ENCODE measurements around the gene CLDN6.

DNA sequence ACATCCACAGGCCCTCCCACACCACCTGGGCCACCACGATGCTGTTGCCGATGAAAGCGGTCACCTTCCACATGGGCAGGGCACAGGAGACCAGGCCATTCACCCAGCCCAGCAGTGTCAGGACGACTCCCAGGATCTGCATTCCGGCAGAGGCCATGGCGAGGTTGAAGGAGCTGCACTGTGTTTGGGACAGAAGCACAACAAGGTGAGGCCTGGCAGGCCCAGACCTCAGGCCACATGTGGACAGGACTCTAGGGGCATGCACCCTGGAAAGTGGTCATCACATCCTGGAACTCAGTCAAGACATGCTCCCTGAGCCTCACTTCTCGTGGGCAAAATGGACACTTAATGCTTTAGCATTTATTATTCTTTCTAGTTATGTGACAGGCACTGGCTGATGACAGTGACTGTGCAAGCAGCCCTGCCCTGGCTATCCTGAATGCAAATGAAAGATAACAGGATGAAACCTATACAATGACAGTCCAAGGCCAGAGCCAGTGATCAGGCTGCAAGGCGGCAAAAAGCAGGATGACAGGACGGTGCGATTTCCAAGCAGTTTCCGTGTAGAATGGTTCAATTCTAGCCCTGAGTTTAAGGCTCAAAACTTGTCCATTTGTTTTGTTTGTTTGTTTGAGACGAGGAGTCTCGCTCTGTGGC is 2.0 kb downstream of the CLDN6 start:
- TF ChIP-seq CTCF (conservative IDR thresholded peaks at IDR 0.05; ENCODE audit: low read depth, low read length) (no peak), EZH2 (IDR thresholded peaks at IDR 0.05; ENCODE audit: low read length, unreplicated experiment) (no peak), EZH2phosphoT487 (IDR thresholded peaks at IDR 0.05; ENCODE audit: borderline replicate concordance, low read length) (no peak)

All from PC-3 (cell line).